Transverse colon (tissue), 3 donors: ENCODE results near the gene SH3RF1.

Experiments
- POLR2A ChIP-seq: fragments of 450-650 bp; IDR thresholded peaks from one replicate; pipeline ENCODE4 v1.6.1; 2016; ENCODE audit warnings: antibody characterized with exemption, mild to moderate bottlenecking, moderate library complexity
- TF ChIP-seq, protein P1 (sequence below), 5 experiments: fragments of 200-600 bp in 3 of 5; fragments of 450-650 bp in 2 of 5; sonication (generic) in 3 of 5; IDR thresholded peaks; 1 replicate in 2 of 5; 2 replicates in 3 of 5; pipeline ENCODE4 v1.5.1; 2016 to 2017; ENCODE audit warnings: antibody characterized with exemption in 5 of 5, inconsistent platforms in 3 of 5, mild to moderate bottlenecking in 2 of 5, moderate library complexity in 1 of 5

DNA sequence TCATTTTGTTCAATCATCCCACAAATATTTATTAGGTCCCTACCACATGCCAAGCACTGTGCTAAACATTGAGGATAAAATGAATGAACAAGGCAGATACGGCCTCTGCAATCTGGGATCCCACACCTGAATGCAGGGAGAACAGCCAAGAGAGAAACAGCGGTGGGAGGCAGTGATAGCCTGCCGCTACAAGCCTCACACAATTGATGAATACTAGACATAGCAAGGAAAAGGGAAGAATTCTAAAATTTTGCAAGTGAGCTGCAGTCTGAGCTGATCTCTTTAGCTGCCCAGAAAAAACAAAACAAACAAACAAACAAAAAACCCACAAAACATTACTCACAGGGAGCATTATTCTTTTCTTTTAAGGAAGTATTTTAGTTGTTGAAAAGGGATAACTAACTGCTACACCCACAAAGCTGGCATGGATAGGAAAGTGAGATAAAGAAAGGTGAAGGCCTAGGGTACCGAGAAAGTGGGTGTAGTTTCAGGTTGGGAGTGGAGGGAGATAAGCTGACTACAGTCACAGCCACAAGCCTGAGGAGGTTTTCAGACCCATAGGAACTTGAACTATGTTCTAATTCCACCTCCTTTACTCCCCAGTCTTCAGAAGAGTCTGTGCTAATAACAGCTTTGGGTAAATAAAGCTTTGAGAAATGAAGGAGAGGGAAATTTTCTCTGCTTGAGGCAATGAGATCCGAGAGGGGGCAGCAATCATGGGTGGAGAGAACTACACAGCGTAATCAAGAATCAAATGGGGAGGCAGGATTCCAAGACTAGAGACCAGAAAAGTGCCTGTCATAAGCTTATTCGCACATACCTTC, 85.4 kb downstream of the SH3RF1 start:
- TF ChIP-seq, protein P1, sequence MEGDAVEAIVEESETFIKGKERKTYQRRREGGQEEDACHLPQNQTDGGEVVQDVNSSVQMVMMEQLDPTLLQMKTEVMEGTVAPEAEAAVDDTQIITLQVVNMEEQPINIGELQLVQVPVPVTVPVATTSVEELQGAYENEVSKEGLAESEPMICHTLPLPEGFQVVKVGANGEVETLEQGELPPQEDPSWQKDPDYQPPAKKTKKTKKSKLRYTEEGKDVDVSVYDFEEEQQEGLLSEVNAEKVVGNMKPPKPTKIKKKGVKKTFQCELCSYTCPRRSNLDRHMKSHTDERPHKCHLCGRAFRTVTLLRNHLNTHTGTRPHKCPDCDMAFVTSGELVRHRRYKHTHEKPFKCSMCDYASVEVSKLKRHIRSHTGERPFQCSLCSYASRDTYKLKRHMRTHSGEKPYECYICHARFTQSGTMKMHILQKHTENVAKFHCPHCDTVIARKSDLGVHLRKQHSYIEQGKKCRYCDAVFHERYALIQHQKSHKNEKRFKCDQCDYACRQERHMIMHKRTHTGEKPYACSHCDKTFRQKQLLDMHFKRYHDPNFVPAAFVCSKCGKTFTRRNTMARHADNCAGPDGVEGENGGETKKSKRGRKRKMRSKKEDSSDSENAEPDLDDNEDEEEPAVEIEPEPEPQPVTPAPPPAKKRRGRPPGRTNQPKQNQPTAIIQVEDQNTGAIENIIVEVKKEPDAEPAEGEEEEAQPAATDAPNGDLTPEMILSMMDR (IDR thresholded peaks at IDR 0.05), result no peak
- no peak for TF ChIP-seq POLR2A
